HG03354 (cell line): ENCODE measurements around the gene GPR153.

ENCODE experiments used
- ATAC-seq: cut with Tn5 transposase; IDR thresholded peaks from one replicate; pipeline ENCODE4 v1.9.1; 2021; ENCODE audit warnings: mild to moderate bottlenecking; ENCODE audit not compliant: unreplicated experiment, poor library complexity, severe bottlenecking

GPR153 gene

GRCh38 chr1:6287431-6287886, 26.6 kb upstream of the GPR153 start:
- ATAC-seq = no peak

GRCh38 chr1:6287029-6287428, 26.1 kb upstream of the GPR153 start:
- ATAC-seq = no peak

GRCh38 chr1:6286266-6286665, 25.4 kb upstream of the GPR153 start:
- no peak for ATAC-seq

- ATAC-seq = no peak
Observed at GRCh38 chr1:6285336-6285735, 24.4 kb upstream of the GPR153 start.

- no peak for ATAC-seq
Observed at GRCh38 chr1:6282577-6283270, 21.8 kb upstream of the GPR153 start.

GRCh38 chr1:6281511-6282402, 20.9 kb upstream of the GPR153 start:
- ATAC-seq = no peak

- ATAC-seq = no peak
Observed at GRCh38 chr1:6280761-6281451, 20.0 kb upstream of the GPR153 start.

- no peak for ATAC-seq
Observed at GRCh38 chr1:6279613-6280383, 18.9 kb upstream of the GPR153 start.

- ATAC-seq = no peak
Observed at GRCh38 chr1:6279066-6279465, 18.2 kb upstream of the GPR153 start.

GRCh38 chr1:6278263-6278662, 17.4 kb upstream of the GPR153 start:
- no peak for ATAC-seq

- no peak for ATAC-seq
Observed at GRCh38 chr1:6276811-6277555, 16.1 kb upstream of the GPR153 start.

- no peak for ATAC-seq
Observed at GRCh38 chr1:6275826-6276782, 15.2 kb upstream of the GPR153 start.

- ATAC-seq = no peak
Observed at GRCh38 chr1:6274622-6275139, 13.8 kb upstream of the GPR153 start.

- ATAC-seq = no peak
Observed at GRCh38 chr1:6274102-6274501, 13.2 kb upstream of the GPR153 start.

- ATAC-seq = no peak
Observed at GRCh38 chr1:6273380-6273891, 12.5 kb upstream of the GPR153 start.

- no peak for ATAC-seq
Observed at GRCh38 chr1:6272868-6273267, 12.0 kb upstream of the GPR153 start.

- ATAC-seq = no peak
Observed at GRCh38 chr1:6272452-6272851, 11.6 kb upstream of the GPR153 start.

- ATAC-seq = no peak
Observed at GRCh38 chr1:6271554-6271953, 10.7 kb upstream of the GPR153 start.
